MCF 10A (cell line): ENCODE data around the gene TEX30. TPM values are rescaled to one million over a fixed set of nuclear protein-coding genes. Genes with fewer than 3 reads are reported as not detected.

Experiments
- BruUV-seq: library from RNA; stranded (reverse); fragments of 400-500 nt; replicated peaks from 2 replicates; lab custom pipeline; 2021; lab: Mats Ljungman, UMichigan
- CTCF ChIA-PET: fragments of 300-600 bp; sonication (Branson Sonifier 250); formaldehyde crosslinking; extraction: SDS; loops from one replicate; lab custom pipeline; 2021; ENCODE audit warnings: antibody characterized with exemption, inconsistent platforms; lab: Yijun Ruan, JAX
- POLR2A ChIA-PET: fragments of 300-600, 350-650 bp; sonication (Branson Sonifier 250); formaldehyde crosslinking; extraction: SDS; loops from one replicate; lab custom pipeline; 2020; ENCODE audit warnings: antibody characterized with exemption, inconsistent platforms; lab: Yijun Ruan, JAX
- DNase-seq: peaks from one replicate; pipeline ENCODE4 v3.0.0-alpha.2; 2018; ENCODE audit not compliant: unreplicated experiment
- H3K27ac Mint-ChIP-seq: one replicate; pipeline ENCODE4 v1.8.0; 2022; ENCODE audit warnings: mild to moderate bottlenecking, low read depth, mixed read lengths; ENCODE audit not compliant: unreplicated experiment
- H3K27me3 Mint-ChIP-seq: one replicate; pipeline ENCODE4 v1.8.0; 2022; ENCODE audit warnings: mixed read lengths; ENCODE audit not compliant: insufficient read depth, unreplicated experiment
- H3K36me3 Mint-ChIP-seq: one replicate; pipeline ENCODE4 v1.8.0; 2022; ENCODE audit warnings: mild to moderate bottlenecking, moderate library complexity, mixed read lengths; ENCODE audit not compliant: insufficient read depth, unreplicated experiment
- H3K4me1 Mint-ChIP-seq: one replicate; pipeline ENCODE4 v1.8.0; 2022; ENCODE audit warnings: mixed read lengths; ENCODE audit not compliant: insufficient read depth, unreplicated experiment
- H3K4me3 Mint-ChIP-seq: one replicate; pipeline ENCODE4 v1.8.0; 2022; ENCODE audit warnings: mild to moderate bottlenecking, moderate library complexity, mixed read lengths; ENCODE audit not compliant: unreplicated experiment
- H3K9me3 Mint-ChIP-seq: one replicate; pipeline ENCODE4 v1.8.0; 2022; ENCODE audit warnings: mixed read lengths; ENCODE audit not compliant: unreplicated experiment
- CTCF ChIP-seq: fragments of 200-600 bp; IDR thresholded peaks from one replicate; pipeline ENCODE4 v1.8.0; 2022; ENCODE audit warnings: antibody characterized with exemption, mild to moderate bottlenecking; ENCODE audit not compliant: unreplicated experiment
- intact Hi-C: fragments of 100-400 bp; cut with micrococcal nuclease; formaldehyde crosslinking; loops from 2 replicates; pipeline ENCODE4 v1.14.1; 2022
- total RNA-seq: library from RNA; stranded (reverse); gene quantifications from 2 replicates; pipeline ENCODE4 v1.2.3, GENCODE V29; 2022

TEX30 gene
- total RNA-seq, 1 experiment from 2014 or later, result 14.2 TPM

GRCh38 chr13:102729560-102730270 is 43.9 kb downstream of the TEX30 start:
- Mint-ChIP-seq H3K27me3 (no peaks in the 10 kb centered on the region), H3K4me1 (peaks cover 17% of the 10 kb centered on the region), H3K27ac (peak overlapping the region; percentile 85), H3K4me3 (peak overlapping the region; percentile 57), H3K9me3 (no peaks in the 10 kb centered on the region), H3K36me3 (no peaks in the 10 kb centered on the region)
- BruUV-seq, result no TSS peak
- no peak for TF ChIP-seq CTCF
- intact Hi-C loops, result loop anchor here (5.0 kb wide), 1 partner anchor 77 kb away; no protein-coding TSS in a partner anchor
- CTCF ChIA-PET, result interaction anchor here (0.6 to 1.0 kb wide), 6 partner anchors 39 to 270 kb away, joined by 3 to 5 read pairs (median 3); partner anchors contain the start of gene ERCC5
- POLR2A ChIA-PET, result interaction anchor here (0.6 to 2.5 kb wide), 9 partner anchors 22 to 134 kb away, joined by 3 to 8 read pairs (median 3); partner anchors contain the start of gene TPP2
- peak; percentile 88 for DNase-seq

DNA sequence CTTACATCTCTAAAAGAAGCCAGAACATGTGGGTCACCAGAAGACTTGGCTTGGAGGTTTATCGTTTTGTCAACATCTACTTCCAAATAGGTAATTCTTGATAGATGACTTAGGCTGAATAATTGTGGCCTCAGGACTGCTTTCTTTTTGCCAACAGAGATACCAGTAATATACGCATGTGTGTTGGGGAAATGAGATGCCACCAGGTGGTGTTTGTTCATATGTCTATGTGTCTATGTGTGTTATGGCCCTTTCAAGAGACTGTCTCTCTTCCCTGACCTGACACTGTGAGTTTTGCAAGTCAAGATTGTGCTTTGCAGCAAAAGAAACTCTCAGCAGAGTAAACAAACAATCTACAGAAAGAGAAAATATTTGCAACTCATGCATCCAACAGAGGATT is 47.2 kb downstream of the TEX30 start:
- no peak overlapping the region for H3K27ac Mint-ChIP-seq

GRCh38 chr13:102724923-102725322 is 48.7 kb downstream of the TEX30 start:
- no peaks in the 10 kb centered on the region for H3K9me3 Mint-ChIP-seq
- ChIA-PET CTCF (interaction anchor here (0.5 to 3.2 kb wide), 52 partner anchors 10 to 1122 kb away, joined by 3 to 52 read pairs (median 4); partner anchors contain the start of gene TEX30), POLR2A (interaction anchor here (0.7 to 2.5 kb wide), 24 partner anchors 11 to 145 kb away, joined by 3 to 24 read pairs (median 4); partner anchors contain the start of genes BIVM, ERCC5, POGLUT2 and TEX30)
- no peak overlapping the region for H3K4me3 Mint-ChIP-seq
- no TSS peak for BruUV-seq
- H3K27ac Mint-ChIP-seq, result no peak overlapping the region
- no peaks in the 10 kb centered on the region for H3K27me3 Mint-ChIP-seq
- no peaks in the 10 kb centered on the region for H3K36me3 Mint-ChIP-seq
- intact Hi-C loops, result loop anchor here (1.0 to 5.0 kb wide), 8 partner anchors 44 to 145 kb away; partner anchors contain the start of genes BIVM and TPP2
- peaks cover 14% of the 10 kb centered on the region for H3K4me1 Mint-ChIP-seq
- peak; percentile 72 for TF ChIP-seq CTCF
- DNase-seq, result peak; percentile 92

More for the DNA sequence above, 47.2 kb downstream of the TEX30 start:
- Mint-ChIP-seq H3K27me3 (no peaks in the 10 kb centered on the region), H3K4me3 (no peak overlapping the region), H3K9me3 (no peaks in the 10 kb centered on the region), H3K36me3 (no peaks in the 10 kb centered on the region), H3K4me1 (peaks cover 19% of the 10 kb centered on the region)
- no TSS peak for BruUV-seq
- POLR2A ChIA-PET, result interaction anchor here (0.9 to 2.5 kb wide), 2 partner anchors 75 to 134 kb away, joined by 4 to 22 read pairs; no protein-coding TSS in a partner anchor
- no peak for TF ChIP-seq CTCF
- intact Hi-C loops, result loop anchor here (1.0 to 5.0 kb wide), 2 partner anchors 74 to 121 kb away; no protein-coding TSS in a partner anchor
- peak; percentile 44 for DNase-seq
- CTCF ChIA-PET, result interaction anchor here (1.0 to 3.2 kb wide), 5 partner anchors 20 to 135 kb away, joined by 3 to 52 read pairs (median 5); no protein-coding TSS in a partner anchor

- BruUV-seq, result no TSS peak
- no peak for TF ChIP-seq CTCF
- POLR2A ChIA-PET, result interaction anchor here (1.0 to 2.3 kb wide), 3 partner anchors 14 to 126 kb away, joined by 3 to 12 read pairs (median 6); no protein-coding TSS in a partner anchor
- DNase-seq, result peak; percentile 28
- no peak overlapping the region for H3K27ac Mint-ChIP-seq
- CTCF ChIA-PET, result interaction anchor here (0.5 to 1.6 kb wide), 10 partner anchors 8 to 166 kb away, joined by 3 to 4 read pairs (median 3); no protein-coding TSS in a partner anchor
- no peaks in the 10 kb centered on the region for H3K36me3 Mint-ChIP-seq
- intact Hi-C loops, result no loop called here
- H3K4me1 Mint-ChIP-seq, result peaks cover 15% of the 10 kb centered on the region
- H3K27me3 Mint-ChIP-seq, result no peaks in the 10 kb centered on the region
- H3K4me3 Mint-ChIP-seq, result no peak overlapping the region
- no peaks in the 10 kb centered on the region for H3K9me3 Mint-ChIP-seq
Measured at GRCh38 chr13:102721800-102722231, 51.8 kb downstream of the TEX30 start.
